GM19463 (cell line): ENCODE results near the gene C4B.
"Not testable (repeated sequence)": the region's sequence is repeated elsewhere in the genome, so short reads cannot be mapped to it uniquely, and the experiment has no call there.

Experiments used
- ATAC-seq: cut with Tn5 transposase; IDR thresholded peaks from one replicate; pipeline ENCODE4 v1.9.1; 2021; ENCODE audit warnings: mild to moderate bottlenecking, moderate library complexity; ENCODE audit not compliant: unreplicated experiment

The C4B gene

DNA sequence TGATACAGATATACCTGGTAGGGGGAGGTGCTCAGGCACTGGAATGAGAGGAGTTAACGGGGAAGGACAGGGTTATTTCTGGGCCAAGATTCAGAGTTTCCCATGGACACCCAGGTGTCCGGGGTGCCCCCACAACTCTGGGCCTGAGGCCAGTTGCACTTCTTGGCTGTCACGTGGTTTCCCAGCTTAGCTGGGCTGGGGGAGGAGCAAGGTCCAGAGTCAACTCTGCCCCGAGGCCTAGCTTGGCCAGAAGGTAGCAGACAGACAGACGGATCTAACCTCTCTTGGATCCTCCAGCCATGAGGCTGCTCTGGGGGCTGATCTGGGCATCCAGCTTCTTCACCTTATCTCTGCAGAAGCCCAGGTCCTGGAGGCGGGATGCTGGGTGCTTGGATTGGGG lies at the start of gene C4B:
TSS of gene C4B (plus strand) at position 249 of the 400 bp plus-strand sequence. CDS start at position 300, 51 bp downstream.
- not testable (repeated sequence) for ATAC-seq

DNA sequence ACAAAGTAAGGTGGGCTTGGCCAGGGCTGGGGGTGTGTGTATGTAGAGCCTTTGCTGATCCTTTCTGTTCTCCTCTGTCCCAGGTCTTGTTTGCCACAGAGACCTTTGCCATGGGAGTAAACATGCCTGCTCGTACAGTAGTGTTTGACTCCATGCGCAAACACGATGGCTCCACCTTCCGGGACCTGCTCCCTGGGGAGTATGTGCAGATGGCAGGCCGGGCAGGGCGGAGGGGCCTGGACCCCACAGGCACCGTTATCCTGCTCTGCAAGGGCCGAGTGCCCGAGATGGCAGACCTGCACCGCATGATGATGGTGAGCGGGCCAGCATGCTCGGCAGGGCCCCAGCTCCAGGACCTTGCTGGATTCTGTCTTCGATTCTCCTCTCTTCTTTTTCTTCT lies 48.9 kb upstream of the C4B start:
- no peak for ATAC-seq

DNA sequence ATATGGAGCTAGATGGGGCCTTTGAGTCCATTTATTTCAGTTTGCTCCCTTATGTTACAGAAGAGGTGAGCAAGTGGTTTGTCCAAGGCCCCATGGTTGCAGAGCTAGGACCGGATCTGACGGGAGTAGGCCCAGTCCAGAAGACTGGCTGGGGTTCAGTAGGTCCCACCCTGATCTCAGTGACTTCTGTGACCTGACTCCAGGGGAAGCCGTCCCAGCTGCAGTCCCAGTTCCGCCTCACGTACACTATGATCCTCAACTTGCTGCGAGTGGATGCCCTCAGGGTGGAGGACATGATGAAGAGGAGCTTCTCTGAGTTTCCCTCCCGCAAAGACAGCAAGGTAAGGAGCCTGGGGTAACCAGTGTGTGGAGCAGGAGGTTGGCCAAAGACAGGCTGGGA lies 48.1 kb upstream of the C4B start:
- ATAC-seq: no peak

DNA sequence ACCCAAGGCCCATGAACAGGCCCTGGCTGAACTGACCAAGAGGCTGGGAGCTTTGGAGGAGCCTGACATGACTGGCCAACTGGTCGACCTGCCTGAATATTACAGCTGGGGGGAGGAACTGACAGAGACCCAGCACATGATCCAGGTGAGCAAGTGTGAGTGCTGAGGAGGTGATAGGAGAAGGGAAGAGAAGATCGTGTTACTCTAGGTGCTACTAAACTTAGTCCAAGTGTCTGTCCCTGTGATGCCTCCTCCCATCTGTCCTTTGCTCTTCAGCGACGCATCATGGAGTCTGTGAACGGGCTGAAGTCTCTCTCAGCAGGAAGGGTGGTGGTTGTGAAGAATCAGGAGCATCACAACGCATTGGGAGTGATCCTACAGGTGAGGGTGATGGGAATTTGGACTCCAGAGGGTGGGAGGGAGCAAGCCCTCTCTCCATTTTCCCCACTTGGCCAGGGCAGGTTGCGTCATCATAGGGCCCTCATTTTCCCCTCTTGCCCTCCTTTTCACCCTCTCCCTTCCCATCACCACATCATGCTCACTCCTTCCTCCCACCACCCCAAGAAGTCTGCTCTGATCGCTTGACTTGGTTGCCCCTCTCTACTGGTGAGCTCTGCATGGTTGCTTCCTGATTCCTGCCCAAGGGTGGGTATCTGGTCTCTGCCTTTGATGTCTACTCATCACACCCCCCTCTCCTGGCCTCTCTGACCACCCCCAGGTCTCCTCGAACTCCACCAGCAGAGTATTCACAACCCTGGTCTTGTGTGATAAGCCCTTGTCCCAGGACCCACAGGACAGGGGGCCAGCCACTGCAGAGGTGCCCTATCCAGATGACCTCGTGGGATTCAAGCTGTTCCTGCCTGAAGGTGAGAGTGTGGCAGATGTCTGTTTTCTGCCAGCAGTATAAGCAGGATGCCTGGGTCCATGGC lies 47.3 kb upstream of the C4B start:
- ATAC-seq: no peak

DNA sequence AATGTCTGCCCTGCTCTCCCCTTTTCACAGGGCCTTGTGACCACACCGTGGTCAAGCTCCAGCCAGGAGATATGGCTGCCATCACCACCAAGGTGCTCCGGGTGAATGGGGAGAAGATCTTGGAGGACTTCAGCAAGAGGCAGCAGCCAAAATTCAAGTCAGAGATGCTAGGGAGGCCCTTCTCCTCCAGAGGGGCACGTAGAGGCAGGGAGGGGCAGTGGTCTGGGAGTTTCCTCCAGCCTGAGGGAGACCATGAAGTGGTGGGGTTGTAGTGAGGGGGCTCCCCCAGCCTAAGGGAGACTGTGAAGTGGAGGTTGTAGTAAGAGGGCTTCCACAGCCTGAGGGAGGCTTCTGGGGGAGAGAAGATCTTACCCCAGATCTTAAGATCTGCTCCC lies 46.7 kb upstream of the C4B start:
- ATAC-seq: no peak

DNA sequence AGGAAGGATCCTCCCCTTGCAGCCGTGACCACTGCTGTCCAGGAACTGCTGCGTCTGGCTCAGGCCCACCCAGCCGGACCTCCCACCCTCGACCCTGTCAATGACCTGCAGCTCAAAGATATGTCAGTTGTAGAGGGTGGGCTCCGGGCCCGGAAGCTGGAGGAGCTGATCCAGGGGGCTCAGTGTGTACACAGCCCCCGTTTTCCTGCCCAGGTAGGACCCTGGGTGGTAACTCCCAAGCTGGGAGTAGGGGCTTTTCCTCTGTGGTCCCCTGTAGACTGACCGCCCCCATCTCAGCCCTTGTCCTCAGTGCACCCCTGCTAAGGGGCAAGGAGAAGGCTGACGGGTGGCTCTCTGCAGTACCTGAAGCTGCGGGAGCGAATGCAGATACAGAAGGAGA lies 46.3 kb upstream of the C4B start:
- ATAC-seq: no peak

DNA sequence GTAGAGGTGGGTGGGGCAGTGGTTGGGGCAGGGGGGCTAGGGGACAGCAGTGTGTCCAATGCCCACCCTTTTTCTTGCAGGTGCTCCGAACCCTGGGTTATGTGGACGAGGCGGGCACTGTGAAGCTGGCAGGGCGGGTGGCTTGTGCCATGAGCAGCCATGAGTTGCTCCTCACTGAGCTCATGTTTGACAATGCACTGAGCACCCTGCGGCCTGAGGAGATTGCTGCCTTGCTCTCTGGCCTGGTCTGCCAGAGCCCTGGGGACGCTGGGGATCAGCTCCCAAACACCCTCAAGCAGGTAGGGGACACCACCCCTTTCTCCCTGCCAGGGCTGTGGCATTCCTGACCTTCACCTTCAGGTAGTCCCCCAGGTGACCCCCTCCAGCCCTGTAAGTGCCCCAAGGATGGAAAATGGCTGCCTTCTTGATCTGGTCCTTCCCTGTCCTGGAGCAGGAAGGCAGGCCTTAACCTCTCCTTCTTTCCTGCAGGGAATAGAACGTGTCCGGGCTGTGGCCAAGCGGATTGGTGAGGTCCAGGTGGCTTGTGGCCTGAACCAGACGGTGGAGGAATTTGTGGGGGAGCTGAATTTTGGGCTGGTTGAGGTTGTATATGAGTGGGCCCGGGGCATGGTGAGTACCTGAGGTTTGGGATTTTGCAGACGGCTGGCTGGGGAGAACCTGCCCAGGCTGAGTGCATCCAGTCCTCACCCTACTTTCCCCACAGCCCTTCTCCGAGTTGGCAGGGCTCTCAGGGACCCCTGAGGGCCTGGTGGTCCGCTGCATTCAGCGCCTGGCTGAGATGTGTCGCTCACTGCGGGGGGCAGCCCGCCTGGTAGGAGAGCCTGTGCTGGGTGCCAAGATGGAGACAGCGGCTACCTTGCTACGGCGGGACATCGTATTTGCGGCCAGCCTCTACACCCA lies 45.5 kb upstream of the C4B start:
- no peak for ATAC-seq

DNA sequence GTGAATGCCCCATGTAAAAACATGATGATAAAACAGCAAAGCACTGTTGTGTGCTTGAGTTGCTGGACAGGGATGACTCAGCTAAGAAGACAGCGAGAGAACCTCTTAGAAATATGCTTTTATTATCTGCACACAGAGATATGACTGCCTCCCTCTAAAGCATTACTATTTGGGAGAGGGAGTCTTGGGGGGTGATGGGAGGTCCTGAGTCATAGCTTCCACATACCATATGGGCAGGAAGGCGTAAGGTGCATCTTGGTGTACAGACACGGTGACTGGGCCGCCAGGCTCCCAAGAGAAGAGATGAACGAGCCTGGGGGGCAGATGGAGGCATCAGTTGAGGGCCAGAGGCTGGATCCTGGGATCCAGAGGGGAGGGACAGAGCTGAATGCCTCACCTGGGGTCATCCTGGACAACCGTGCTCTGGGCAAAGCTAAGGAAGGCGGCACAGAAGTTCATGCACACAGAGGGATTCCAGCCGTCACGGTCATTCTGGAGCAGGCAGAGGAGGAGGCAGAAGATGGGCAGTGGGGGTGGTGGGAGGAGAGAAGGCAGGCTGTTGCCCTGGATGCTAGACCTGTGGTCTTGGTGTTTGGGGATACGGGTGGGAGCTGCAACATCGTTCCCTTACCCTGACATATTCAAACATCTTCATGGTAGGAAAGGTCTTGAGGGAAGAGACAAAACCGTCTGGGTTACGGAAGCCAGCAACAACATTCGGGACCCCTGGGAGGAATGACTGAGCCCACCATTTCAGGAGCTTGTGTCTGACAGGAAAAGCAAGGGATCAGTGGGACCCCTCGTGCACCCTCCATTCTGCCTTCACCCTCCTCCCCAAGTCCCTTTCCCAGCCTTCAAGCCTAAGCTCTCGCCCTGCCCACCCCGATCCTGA lies 44.6 kb upstream of the C4B start:
- ATAC-seq: no peak

DNA sequence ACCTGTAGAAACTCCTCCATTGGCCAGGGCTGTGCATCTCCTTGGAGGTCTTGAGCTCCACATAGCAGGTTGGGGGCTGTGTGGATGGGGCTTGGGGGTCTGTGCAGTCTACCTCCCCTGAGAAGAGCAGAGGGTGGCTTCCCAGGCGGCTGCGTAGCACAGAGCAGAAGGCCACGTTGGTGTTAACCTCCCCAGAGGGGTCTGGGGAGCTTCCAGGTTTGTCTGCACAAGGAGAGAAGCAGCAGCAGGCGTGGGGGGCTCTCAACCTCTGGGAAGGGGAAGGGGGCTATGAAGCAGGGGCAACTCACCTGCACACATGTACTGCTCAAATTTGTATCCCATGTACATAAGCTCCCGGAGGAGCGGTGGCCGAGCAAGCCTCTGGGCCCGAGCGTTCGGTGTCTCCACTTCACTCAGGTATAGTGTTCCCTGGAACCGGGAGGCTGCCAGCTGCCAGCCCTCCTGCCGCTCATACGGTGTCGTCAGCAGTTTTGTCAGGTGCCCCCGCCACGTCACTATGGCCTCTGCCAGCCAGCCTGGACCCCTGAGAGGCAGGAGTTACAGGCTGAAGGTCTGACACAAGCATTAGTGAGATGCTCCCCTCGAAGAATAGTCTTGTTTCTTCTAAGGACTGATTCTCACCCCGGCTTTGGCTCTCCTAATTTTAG lies 43.9 kb upstream of the C4B start:
- ATAC-seq: no peak

DNA sequence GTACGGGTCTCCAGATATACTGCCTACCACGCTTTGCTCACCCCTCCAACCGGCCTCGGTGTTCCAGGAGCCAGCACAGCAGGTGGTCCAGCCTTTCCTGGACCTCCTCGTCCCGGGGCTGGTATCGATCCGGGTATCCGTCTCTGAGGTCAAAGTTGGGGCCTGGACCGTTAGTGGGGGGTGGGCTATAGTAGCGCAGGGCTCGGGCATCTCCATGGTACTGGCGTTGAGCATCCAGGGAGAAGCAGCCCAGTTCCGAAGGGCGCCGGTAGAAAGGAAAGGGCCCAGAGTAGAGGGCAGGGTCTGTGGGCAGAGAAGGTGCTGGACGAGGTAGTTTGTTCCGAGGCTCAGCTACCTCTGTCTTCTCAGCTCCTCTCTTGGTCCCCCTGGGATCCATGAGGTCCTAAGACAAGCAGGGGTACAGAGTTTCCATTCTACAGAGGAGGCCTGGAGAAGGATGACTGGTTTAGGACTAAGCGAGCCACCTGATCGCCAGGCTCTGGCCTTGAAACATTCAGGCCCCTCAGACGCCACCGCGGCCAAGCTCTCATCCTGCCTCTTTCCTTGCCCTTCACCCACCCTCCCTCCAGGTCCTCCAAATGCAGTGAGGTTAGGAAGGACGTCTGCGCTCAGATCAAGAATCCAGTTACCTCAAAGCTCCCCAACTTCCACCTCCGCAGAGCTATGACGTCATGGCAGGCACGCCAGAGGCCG lies 43.2 kb upstream of the C4B start:
- no peak for ATAC-seq

DNA sequence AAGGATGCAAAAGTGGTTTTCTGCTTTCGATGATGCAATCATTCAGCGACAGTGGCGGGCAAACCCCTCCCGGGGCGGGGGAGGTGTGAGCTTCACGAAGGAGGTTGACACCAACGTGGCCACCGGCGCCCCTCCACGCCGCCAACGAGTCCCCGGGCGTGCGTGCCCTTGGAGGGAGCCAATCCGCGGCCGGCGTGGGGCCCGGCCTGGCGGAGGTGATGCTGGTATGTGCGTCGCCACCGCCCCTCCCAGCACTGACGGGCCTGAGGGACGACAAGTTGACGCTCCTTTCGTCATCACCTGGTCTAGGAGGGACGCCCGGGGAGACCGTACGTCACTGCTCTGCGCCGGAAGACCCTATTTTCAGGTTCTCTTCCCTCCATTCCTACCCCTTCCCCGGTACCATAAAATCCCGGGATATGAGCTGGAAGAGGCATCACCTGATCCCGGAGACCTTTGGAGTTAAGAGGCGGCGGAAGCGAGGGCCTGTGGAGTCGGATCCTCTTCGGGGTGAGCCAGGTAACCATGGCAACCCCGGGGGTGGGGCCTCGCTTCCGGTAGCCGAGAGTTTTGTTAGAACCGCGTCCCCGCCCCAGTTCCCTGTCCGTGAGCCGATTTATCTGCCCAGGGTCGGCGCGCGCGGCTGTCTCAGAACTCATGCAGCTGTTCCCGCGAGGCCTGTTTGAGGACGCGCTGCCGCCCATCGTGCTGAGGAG lies 42.4 kb upstream of the C4B start, which contains the start of gene DXO:
TSS of gene DXO (minus strand) at position 146 of the 716 bp plus-strand sequence. CDS start 463 bp downstream, outside the sequence.
- peak; percentile 95 for ATAC-seq

DNA sequence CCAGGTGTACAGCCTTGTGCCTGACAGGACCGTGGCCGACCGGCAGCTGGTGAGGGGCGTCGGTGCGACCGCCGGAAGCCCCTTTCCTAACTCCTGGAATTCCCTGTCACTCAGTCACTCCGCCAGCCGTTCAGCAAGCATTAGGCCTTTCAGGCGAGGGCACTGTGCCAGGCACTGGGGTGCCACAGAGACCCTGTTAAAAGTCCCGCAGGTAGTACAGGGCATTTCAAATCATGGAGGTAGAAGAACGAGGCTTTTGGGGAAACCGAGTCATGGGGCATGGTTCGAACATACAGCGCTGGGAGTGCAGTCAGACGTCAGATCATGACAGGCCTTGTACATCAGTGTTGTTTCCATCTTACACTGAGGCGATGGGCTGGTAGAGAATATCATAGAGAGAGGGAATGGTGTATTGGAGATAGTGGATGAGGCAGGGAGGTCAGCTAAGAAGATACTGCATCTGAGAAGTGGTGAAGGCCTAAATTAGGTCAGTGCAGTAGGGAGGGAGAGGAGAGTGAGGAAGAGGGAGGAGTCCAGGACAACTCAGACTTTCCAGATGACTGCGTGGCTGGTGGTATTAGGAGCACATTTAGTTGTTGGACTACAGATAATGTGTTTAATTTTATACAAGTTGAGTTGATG lies 41.8 kb upstream of the C4B start:
- ATAC-seq: no peak

DNA sequence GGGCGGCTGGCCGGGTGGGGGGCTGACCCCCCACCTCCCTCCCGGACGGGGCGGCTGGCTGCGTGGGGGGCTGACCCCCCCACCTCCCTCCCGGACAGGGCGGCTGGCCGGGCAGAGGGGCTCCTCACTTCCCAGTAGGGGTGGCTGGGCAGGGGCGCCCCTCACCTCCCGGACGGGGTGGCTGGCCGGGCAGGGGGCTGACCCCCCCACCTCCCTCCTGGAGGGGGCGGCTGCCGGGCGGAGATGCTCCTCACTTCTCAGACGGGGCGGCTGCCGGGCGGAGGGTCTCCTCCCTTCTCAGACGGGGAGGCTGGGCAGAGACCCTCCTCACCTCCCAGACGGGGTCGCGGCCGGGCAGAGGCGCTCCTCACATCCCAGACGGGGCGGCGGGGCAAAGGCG lies 38.5 kb upstream of the C4B start:
- not testable (repeated sequence) for ATAC-seq

DNA sequence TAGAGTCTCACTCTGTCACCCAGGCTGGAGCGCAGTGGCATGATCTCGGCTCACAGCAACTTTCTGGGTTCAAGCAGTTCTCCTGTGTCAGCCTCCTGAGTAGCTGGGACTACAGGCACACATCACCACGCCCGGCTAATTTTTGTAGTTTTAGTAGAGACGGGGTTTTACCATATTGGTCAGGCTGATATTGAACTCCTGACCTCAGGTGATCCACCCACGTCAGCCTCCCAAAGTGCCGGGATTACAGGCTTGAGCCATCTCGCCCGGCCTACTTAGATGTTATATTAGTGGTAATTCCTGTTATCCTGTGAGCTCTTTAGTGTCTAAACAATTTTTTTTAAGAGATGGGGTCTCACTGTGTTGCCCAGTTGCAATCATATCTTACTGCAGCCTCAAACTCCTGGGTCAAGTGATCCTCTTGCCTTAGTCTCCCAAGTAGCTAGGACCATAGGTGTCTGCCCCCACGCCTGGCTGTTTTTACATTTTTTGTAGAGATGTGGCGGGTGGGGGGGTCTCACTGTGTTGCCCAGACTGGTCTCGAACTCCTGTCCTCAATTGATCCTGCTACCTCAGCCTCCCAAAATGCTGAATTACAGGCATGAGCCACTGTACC lies 36.7 kb upstream of the C4B start:
- ATAC-seq: no peak

DNA sequence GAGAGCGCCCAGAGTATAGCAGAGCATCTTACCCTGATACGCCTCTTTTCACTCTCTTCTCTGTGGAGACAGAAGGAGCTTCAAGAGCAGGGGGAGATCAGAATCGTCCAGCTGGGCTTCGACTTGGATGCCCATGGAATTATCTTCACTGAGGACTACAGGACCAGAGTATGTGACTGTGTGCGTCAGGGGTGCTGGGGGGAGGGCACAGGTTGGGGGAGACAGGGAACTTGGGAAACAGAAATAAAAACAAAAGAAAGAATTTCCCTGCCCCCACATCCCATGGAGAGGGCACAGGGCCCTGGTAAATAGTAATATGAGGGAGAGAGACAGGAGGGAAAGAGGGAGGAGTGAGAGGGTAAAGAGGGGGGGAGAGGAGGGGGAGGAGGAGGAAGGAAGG lies 35.8 kb upstream of the C4B start:
- ATAC-seq: no peak

DNA sequence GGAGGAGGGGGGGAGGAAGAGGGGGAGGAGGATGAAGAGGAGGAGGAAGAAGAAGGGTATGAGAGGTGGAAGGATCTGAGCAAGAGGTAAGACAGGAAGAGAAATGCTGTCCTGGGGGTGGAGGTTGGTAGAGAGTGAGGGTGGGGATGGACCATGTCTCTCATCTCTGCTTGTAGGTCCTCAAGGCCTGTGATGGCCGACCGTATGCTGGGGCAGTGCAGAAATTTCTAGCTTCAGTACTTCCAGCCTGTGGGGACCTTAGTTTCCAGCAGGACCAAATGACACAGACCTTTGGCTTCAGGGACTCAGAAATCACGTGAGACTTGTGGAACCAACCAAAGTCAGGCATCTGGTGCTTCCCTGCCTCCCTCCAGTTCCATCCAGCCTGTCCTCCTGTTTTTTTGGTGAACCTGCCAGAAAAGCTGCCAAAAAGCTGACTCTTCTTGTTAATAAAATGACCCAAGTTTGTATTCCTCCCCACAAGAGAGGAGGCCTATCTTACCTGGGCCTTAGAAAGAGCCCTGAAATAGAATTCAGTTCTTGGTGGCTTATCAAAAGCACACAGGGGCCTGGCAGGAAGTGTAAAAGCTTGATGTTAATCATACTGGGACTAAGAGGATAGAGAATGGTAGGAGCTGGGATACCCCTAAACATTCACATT lies 35.2 kb upstream of the C4B start:
- no peak for ATAC-seq

DNA sequence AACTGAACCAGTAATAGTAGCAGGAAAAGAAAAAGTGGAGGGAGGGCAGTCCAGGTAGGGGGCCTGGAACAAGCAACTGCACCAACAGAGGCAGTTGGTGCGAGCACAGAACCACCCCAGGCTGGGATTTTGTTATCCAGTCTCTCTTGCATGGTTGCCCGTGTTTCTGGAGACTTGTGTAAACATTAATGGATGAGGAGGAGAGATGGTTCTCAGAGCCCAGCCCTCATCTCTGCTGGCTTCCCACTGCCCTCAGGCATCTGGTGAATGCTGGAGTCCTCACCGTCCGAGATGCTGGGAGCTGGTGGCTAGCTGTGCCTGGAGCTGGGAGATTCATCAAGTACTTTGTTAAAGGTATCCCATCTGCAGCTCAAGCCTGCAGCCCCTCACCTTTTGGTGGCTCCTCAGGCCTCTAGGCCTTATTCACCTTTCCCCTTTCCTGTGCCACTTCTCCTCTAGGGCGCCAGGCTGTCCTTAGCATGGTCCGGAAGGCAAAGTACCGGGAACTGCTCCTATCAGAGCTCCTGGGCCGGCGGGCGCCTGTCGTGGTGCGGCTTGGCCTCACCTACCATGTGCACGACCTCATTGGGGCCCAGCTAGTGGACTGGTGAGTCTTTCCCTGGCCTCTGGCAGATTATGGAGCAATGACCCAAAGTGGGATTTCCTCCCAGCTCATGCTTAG lies 34.3 kb upstream of the C4B start:
- not testable (repeated sequence) for ATAC-seq
